ENCODE measurements around the gene CALD1. TPM values are rescaled to one million over a fixed set of nuclear protein-coding genes. Genes with fewer than 3 reads are reported as not detected.
A peak's percentile ranks its signal among the peaks of the same experiment; 100 is the strongest.

Gene CALD1
- total RNA-seq, 3 donors from 2014 or later: 252 to 335 (median 266) TPM

DNA sequence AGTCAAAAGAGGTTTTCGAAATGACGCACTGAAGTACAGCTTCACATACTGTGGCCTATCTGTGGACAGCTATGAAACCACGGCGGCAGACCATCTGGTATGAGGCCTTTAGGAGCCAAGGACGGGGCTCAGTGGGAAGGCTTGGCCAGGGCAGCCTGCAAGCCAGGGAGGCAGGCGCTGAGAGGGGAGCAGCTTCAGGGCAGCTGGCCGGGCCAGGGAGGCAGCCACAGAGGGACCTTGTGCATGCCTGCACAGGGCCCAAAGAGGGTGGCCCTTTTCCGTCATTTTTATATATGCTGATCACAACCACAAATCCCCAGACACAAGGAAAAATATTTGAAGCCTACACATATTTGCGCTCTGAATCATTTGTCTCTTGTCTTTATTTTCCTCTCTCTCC, 13.5 kb downstream of the CALD1 start:
- intact Hi-C loops (cut with DNase I; ENCODE audit: low total_unique reads): no loop called here
- peak overlapping the region; percentile 56 to 81 for H3K27ac ChIP-seq
- no peak overlapping the region for H3K4me3 ChIP-seq
- H3K36me3 ChIP-seq: no peaks in the 10 kb centered on the region
- peaks cover 0 to 3% of the 10 kb centered on the region in 2 donors for H3K4me1 ChIP-seq
- no peaks in the 10 kb centered on the region for H3K27me3 ChIP-seq
- no peak for DNase-seq (ENCODE audit: low spot score in 2 of 2)
- H3K9me3 ChIP-seq: no peaks in the 10 kb centered on the region
- TF ChIP-seq, protein P1, sequence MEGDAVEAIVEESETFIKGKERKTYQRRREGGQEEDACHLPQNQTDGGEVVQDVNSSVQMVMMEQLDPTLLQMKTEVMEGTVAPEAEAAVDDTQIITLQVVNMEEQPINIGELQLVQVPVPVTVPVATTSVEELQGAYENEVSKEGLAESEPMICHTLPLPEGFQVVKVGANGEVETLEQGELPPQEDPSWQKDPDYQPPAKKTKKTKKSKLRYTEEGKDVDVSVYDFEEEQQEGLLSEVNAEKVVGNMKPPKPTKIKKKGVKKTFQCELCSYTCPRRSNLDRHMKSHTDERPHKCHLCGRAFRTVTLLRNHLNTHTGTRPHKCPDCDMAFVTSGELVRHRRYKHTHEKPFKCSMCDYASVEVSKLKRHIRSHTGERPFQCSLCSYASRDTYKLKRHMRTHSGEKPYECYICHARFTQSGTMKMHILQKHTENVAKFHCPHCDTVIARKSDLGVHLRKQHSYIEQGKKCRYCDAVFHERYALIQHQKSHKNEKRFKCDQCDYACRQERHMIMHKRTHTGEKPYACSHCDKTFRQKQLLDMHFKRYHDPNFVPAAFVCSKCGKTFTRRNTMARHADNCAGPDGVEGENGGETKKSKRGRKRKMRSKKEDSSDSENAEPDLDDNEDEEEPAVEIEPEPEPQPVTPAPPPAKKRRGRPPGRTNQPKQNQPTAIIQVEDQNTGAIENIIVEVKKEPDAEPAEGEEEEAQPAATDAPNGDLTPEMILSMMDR (IDR thresholded peaks at IDR 0.05): no peak
- peak in 1 of 3 donors; percentile 35 for TF ChIP-seq POLR2AphosphoS5 (IDR thresholded peaks at IDR 0.05)

DNA sequence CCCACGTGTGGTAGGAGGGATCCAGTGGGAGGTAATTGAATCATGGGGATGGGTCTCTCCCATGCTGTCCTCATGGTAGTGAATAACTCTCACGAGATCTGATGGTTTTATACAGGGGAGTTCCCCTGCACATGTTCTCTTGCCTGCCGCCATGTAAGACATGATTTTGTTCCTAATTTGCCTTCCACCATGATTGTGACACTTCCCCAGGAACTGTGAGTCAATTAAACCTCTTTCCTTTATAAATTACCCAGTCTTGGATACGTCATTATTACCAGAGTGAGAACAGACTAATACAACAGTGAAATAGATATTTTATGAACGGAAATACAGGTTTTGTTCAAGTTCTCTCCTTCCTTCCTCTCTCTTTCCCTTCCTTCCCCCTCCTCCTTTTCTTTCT, 15.8 kb downstream of the CALD1 start:
- H3K4me1 ChIP-seq: no peaks in the 10 kb centered on the region
- H3K4me3 ChIP-seq: no peak overlapping the region
- peak overlapping the region; percentile 21 to 46 for H3K27ac ChIP-seq
- TF ChIP-seq, protein P1 (IDR thresholded peaks at IDR 0.05): no peak
- intact Hi-C loops (cut with DNase I; ENCODE audit: low total_unique reads): no loop called here
- H3K36me3 ChIP-seq: no peaks in the 10 kb centered on the region
- no peaks in the 10 kb centered on the region for H3K9me3 ChIP-seq
- H3K27me3 ChIP-seq: no peaks in the 10 kb centered on the region
- DNase-seq (ENCODE audit: low spot score in 2 of 2): no peak

DNA sequence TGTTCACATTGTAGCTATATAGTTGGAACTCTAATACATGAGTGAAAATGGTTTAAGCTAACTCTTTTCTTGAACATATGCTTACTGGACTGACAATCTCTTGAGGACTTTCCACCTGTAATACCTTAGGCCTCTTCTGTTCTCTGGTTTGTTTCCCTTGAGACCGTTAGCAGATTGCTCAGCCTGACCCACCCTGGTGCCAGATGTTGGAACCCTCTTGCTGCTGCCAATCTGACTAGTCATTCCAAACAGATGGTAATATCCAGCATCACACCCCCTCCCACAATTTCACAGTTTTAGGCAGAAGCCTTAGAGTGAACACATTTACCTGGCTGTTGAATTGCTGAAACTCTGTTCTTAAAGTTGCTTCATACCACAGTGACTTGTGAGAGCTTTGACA, 18.7 kb downstream of the CALD1 start:
- TF ChIP-seq POLR2A (IDR thresholded peaks at IDR 0.05) (no peak), POLR2AphosphoS5 (IDR thresholded peaks at IDR 0.05) (no peak)
- TF ChIP-seq, protein P1 (IDR thresholded peaks at IDR 0.05): no peak
- H3K27ac ChIP-seq: peak overlapping the region; percentile 29 to 52
- no peaks in the 10 kb centered on the region for H3K9me3 ChIP-seq
- H3K36me3 ChIP-seq: no peaks in the 10 kb centered on the region
- intact Hi-C loops (cut with DNase I; ENCODE audit: low total_unique reads): no loop called here
- no peak for DNase-seq (ENCODE audit: low spot score in 2 of 2)
- H3K4me1 ChIP-seq: no peaks in the 10 kb centered on the region
- H3K4me3 ChIP-seq: no peak overlapping the region
- no peaks in the 10 kb centered on the region for H3K27me3 ChIP-seq

DNA sequence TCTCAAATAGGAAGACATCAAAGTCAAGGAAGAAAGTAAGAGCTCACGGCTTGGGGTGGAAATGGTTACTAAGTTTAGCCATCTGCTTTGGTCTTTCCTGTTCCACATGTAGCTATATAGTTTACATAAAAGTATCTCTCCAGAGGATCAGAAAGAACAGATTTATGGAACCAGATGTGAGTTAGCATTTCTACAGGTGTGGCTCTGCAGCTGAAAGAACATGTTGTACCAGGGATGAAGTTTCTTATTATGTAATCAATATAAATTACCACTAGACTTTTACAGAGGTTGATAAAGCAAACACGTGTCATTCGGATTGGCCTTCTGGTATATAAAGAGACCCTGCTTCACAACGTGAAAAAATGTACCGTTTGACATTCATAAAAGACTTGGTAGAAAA, 19.9 kb downstream of the CALD1 start:
- H3K27ac ChIP-seq: peak overlapping the region in 1 of 2 donors; percentile 29
- H3K9me3 ChIP-seq: no peaks in the 10 kb centered on the region
- no peaks in the 10 kb centered on the region for H3K27me3 ChIP-seq
- TF ChIP-seq POLR2AphosphoS5 (IDR thresholded peaks at IDR 0.05): no peak
- TF ChIP-seq POLR2A (IDR thresholded peaks at IDR 0.05): no peak
- TF ChIP-seq, protein P1 (IDR thresholded peaks at IDR 0.05): no peak
- no peaks in the 10 kb centered on the region for H3K36me3 ChIP-seq
- intact Hi-C loops (cut with DNase I; ENCODE audit: low total_unique reads): no loop called here
- DNase-seq (ENCODE audit: low spot score in 2 of 2): no peak
- H3K4me3 ChIP-seq: no peak overlapping the region
- no peaks in the 10 kb centered on the region for H3K4me1 ChIP-seq

DNA sequence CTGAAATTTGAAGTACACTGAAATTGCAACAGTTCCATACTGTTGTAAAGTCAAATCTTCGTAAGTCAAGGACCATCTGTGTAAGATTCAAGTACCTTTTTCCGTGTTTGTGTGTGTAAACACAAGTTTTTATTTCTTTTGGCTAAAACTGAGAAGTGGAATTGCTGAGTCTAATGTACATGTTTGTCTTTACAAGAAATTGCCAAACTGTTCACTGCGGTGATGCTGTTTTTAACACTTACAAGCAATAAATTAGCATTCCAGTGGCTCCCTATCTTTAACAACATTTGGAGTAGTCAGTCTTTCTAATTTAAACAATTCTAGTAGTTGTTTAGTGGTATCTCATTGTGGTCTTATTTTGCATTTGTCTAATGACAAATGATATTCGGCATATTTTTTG, 23.3 kb downstream of the CALD1 start:
- intact Hi-C loops (cut with DNase I; ENCODE audit: low total_unique reads): no loop called here

More for the DNA sequence above, 23.3 kb downstream of the CALD1 start:
- no peaks in the 10 kb centered on the region for H3K9me3 ChIP-seq
- no peaks in the 10 kb centered on the region for H3K4me1 ChIP-seq
- H3K27me3 ChIP-seq: no peaks in the 10 kb centered on the region
- no peak overlapping the region for H3K4me3 ChIP-seq
- no peak overlapping the region for H3K27ac ChIP-seq
- TF ChIP-seq, protein P1 (IDR thresholded peaks at IDR 0.05): no peak
- TF ChIP-seq POLR2A (IDR thresholded peaks at IDR 0.05) (no peak), POLR2AphosphoS5 (IDR thresholded peaks at IDR 0.05) (no peak)
- no peaks in the 10 kb centered on the region for H3K36me3 ChIP-seq
- DNase-seq (ENCODE audit: low spot score in 2 of 2): no peak
